ENCODE results near the gene MAPK8IP3.

Gene MAPK8IP3

GRCh38 chr16:1761751-1762150 is 55.8 kb downstream of the MAPK8IP3 start:
- Histone ChIP-seq H2BK12ac (ENCODE audit: low read length in 2 of 2) (no peak overlapping the region), H3K36me3 (ENCODE audit: control insufficient read depth in 1 of 2, insufficient read depth in 2 of 2, low read depth in 1 of 2, low read length in 2 of 2) (peaks cover 75 to 96% of the 10 kb centered on the region in 2 experiments), H4K91ac (ENCODE audit: low read length) (no peak overlapping the region), H3K14ac (ENCODE audit: low read length in 2 of 2) (no peak overlapping the region), H3K18ac (ENCODE audit: low read depth in 1 of 2, low read length in 2 of 2) (no peak overlapping the region), H2BK15ac (ENCODE audit: low read depth, poor library complexity, severe bottlenecking) (no peak overlapping the region), H2BK5ac (ENCODE audit: low read depth, low read length, poor library complexity, severe bottlenecking) (no peak overlapping the region), H3K27ac (ENCODE audit: low read length, poor library complexity, severe bottlenecking) (no peak overlapping the region), H3K27me3 (ENCODE audit: control insufficient read depth in 1 of 2, insufficient read depth in 1 of 2, low read length in 2 of 2) (no peaks in the 10 kb centered on the region), H4K8ac (ENCODE audit: low read length) (no peak overlapping the region), H3K79me1 (replicated peaks; ENCODE audit: low read length, poor library complexity, severe bottlenecking) (peaks cover 25% of the 10 kb centered on the region), H2AFZ (ENCODE audit: low read depth, low read length) (no peak overlapping the region), H3K4me2 (ENCODE audit: low read length, poor library complexity, severe bottlenecking) (no peak overlapping the region), H2AK5ac (ENCODE audit: low read length, severe bottlenecking) (no peak overlapping the region), H3K9me3 (ENCODE audit: control insufficient read depth, low read length) (no peaks in the 10 kb centered on the region), H3K4me1 (ENCODE audit: control insufficient read depth, insufficient read depth, low read depth, low read length) (peaks cover 16% of the 10 kb centered on the region), H3K23ac (ENCODE audit: low read length in 2 of 2) (no peak overlapping the region), H3K9ac (ENCODE audit: low read length) (no peak overlapping the region), H3K4me3 (ENCODE audit: insufficient read depth in 1 of 2, low read depth in 1 of 2, low read length in 2 of 2) (no peak overlapping the region), H3K4ac (ENCODE audit: low read depth in 1 of 2, low read length in 2 of 2) (no peak overlapping the region), H2BK120ac (ENCODE audit: low read depth, low read length) (no peak overlapping the region)
- 96% methylated on average over 15 of the region's 15 CpGs for WGBS
- no peak for DNase-seq

GRCh38 chr16:1762196-1762878 is 56.3 kb downstream of the MAPK8IP3 start:
- Histone ChIP-seq H4K8ac (ENCODE audit: low read length) (no peak overlapping the region), H3K27ac (ENCODE audit: low read length, poor library complexity, severe bottlenecking) (no peak overlapping the region), H2BK5ac (ENCODE audit: low read depth, low read length, poor library complexity, severe bottlenecking) (no peak overlapping the region), H3K23ac (ENCODE audit: low read length in 2 of 2) (no peak overlapping the region), H3K27me3 (ENCODE audit: control insufficient read depth in 1 of 2, insufficient read depth in 1 of 2, low read length in 2 of 2) (no peaks in the 10 kb centered on the region), H2BK12ac (ENCODE audit: low read length in 2 of 2) (no peak overlapping the region), H3K14ac (ENCODE audit: low read length in 2 of 2) (no peak overlapping the region), H3K9ac (ENCODE audit: low read length) (no peak overlapping the region), H3K79me1 (replicated peaks; ENCODE audit: low read length, poor library complexity, severe bottlenecking) (peaks cover 24% of the 10 kb centered on the region), H2AFZ (ENCODE audit: low read depth, low read length) (no peak overlapping the region), H3K9me3 (ENCODE audit: control insufficient read depth, low read length) (no peaks in the 10 kb centered on the region), H3K4ac (ENCODE audit: low read depth in 1 of 2, low read length in 2 of 2) (no peak overlapping the region), H3K4me3 (ENCODE audit: insufficient read depth in 1 of 2, low read depth in 1 of 2, low read length in 2 of 2) (no peak overlapping the region), H3K36me3 (ENCODE audit: control insufficient read depth in 1 of 2, insufficient read depth in 2 of 2, low read depth in 1 of 2, low read length in 2 of 2) (peaks cover 80 to 100% of the 10 kb centered on the region in 2 experiments), H3K4me1 (ENCODE audit: control insufficient read depth, insufficient read depth, low read depth, low read length) (peaks cover 16% of the 10 kb centered on the region), H4K91ac (ENCODE audit: low read length) (peak overlapping the region; percentile 11), H2BK15ac (ENCODE audit: low read depth, poor library complexity, severe bottlenecking) (no peak overlapping the region), H2AK5ac (ENCODE audit: low read length, severe bottlenecking) (no peak overlapping the region), H3K18ac (ENCODE audit: low read depth in 1 of 2, low read length in 2 of 2) (no peak overlapping the region), H2BK120ac (ENCODE audit: low read depth, low read length) (no peak overlapping the region), H3K4me2 (ENCODE audit: low read length, poor library complexity, severe bottlenecking) (no peak overlapping the region)
- WGBS, result 96% methylated on average over 26 of the region's 30 CpGs
- DNase-seq, result no peak

GRCh38 chr16:1762879-1763520 is 57.0 kb downstream of the MAPK8IP3 start:
- Histone ChIP-seq H3K27ac (ENCODE audit: low read length, poor library complexity, severe bottlenecking) (no peak overlapping the region), H3K9me3 (ENCODE audit: control insufficient read depth, low read length) (no peaks in the 10 kb centered on the region), H3K18ac (ENCODE audit: low read depth in 1 of 2, low read length in 2 of 2) (no peak overlapping the region), H2AK5ac (ENCODE audit: low read length, severe bottlenecking) (no peak overlapping the region), H3K4me3 (ENCODE audit: insufficient read depth in 1 of 2, low read depth in 1 of 2, low read length in 2 of 2) (no peak overlapping the region), H3K4ac (ENCODE audit: low read depth in 1 of 2, low read length in 2 of 2) (no peak overlapping the region), H3K27me3 (ENCODE audit: control insufficient read depth in 1 of 2, insufficient read depth in 1 of 2, low read length in 2 of 2) (no peaks in the 10 kb centered on the region), H3K9ac (ENCODE audit: low read length) (no peak overlapping the region), H3K23ac (ENCODE audit: low read length in 2 of 2) (no peak overlapping the region), H4K8ac (ENCODE audit: low read length) (peak overlapping the region; percentile 19), H2BK5ac (ENCODE audit: low read depth, low read length, poor library complexity, severe bottlenecking) (no peak overlapping the region), H3K36me3 (ENCODE audit: control insufficient read depth in 1 of 2, insufficient read depth in 2 of 2, low read depth in 1 of 2, low read length in 2 of 2) (peaks cover 83 to 100% of the 10 kb centered on the region in 2 experiments), H2BK15ac (ENCODE audit: low read depth, poor library complexity, severe bottlenecking) (no peak overlapping the region), H2BK120ac (ENCODE audit: low read depth, low read length) (no peak overlapping the region), H3K79me1 (replicated peaks; ENCODE audit: low read length, poor library complexity, severe bottlenecking) (peaks cover 20% of the 10 kb centered on the region), H3K4me2 (ENCODE audit: low read length, poor library complexity, severe bottlenecking) (no peak overlapping the region), H3K4me1 (ENCODE audit: control insufficient read depth, insufficient read depth, low read depth, low read length) (peaks cover 16% of the 10 kb centered on the region), H2BK12ac (ENCODE audit: low read length in 2 of 2) (no peak overlapping the region), H2AFZ (ENCODE audit: low read depth, low read length) (no peak overlapping the region), H4K91ac (ENCODE audit: low read length) (no peak overlapping the region), H3K14ac (ENCODE audit: low read length in 2 of 2) (no peak overlapping the region)
- no peak for DNase-seq
- 91% methylated on average over 24 of the region's 24 CpGs for WGBS

GRCh38 chr16:1763521-1764511 is 57.8 kb downstream of the MAPK8IP3 start:
- WGBS, result 71% methylated on average over 72 of the region's 81 CpGs

More at GRCh38 chr16:1763521-1764511, 57.8 kb downstream of the MAPK8IP3 start:
- Histone ChIP-seq H4K91ac (ENCODE audit: low read length) (no peak overlapping the region), H2BK15ac (ENCODE audit: low read depth, poor library complexity, severe bottlenecking) (no peak overlapping the region), H3K14ac (ENCODE audit: low read length in 2 of 2) (no peak overlapping the region), H3K4me1 (ENCODE audit: control insufficient read depth, insufficient read depth, low read depth, low read length) (peaks cover 16% of the 10 kb centered on the region), H2BK5ac (ENCODE audit: low read depth, low read length, poor library complexity, severe bottlenecking) (no peak overlapping the region), H2AK5ac (ENCODE audit: low read length, severe bottlenecking) (no peak overlapping the region), H3K4me3 (ENCODE audit: insufficient read depth in 1 of 2, low read depth in 1 of 2, low read length in 2 of 2) (no peak overlapping the region), H3K27me3 (ENCODE audit: control insufficient read depth in 1 of 2, insufficient read depth in 1 of 2, low read length in 2 of 2) (no peaks in the 10 kb centered on the region), H3K23ac (ENCODE audit: low read length in 2 of 2) (no peak overlapping the region), H2BK12ac (ENCODE audit: low read length in 2 of 2) (no peak overlapping the region), H3K79me1 (replicated peaks; ENCODE audit: low read length, poor library complexity, severe bottlenecking) (peaks cover 14% of the 10 kb centered on the region), H3K4me2 (ENCODE audit: low read length, poor library complexity, severe bottlenecking) (no peak overlapping the region), H3K9ac (ENCODE audit: low read length) (no peak overlapping the region), H3K9me3 (ENCODE audit: control insufficient read depth, low read length) (no peaks in the 10 kb centered on the region), H4K8ac (ENCODE audit: low read length) (no peak overlapping the region), H3K18ac (ENCODE audit: low read depth in 1 of 2, low read length in 2 of 2) (no peak overlapping the region), H3K27ac (ENCODE audit: low read length, poor library complexity, severe bottlenecking) (no peak overlapping the region), H3K4ac (ENCODE audit: low read depth in 1 of 2, low read length in 2 of 2) (no peak overlapping the region), H2BK120ac (ENCODE audit: low read depth, low read length) (no peak overlapping the region), H2AFZ (ENCODE audit: low read depth, low read length) (no peak overlapping the region), H3K36me3 (ENCODE audit: control insufficient read depth in 1 of 2, insufficient read depth in 2 of 2, low read depth in 1 of 2, low read length in 2 of 2) (peaks cover 83 to 100% of the 10 kb centered on the region in 2 experiments)
- DNase-seq, result peak; percentile 33

Measured in mesenchymal stem cell (in vitro differentiated cells and primary cell).